Fibroblast of skin of left biceps (primary cell): ENCODE data around the gene SUOX.
"Not testable (repeated sequence)": the region's sequence is repeated elsewhere in the genome, so short reads cannot be mapped to it uniquely, and the experiment has no call there.

ENCODE experiments used
- DNase-seq, 2 experiments: peaks; one replicate each; pipeline ENCODE4 v3.0.0-alpha.2; 2013; ENCODE audit warnings: low read depth in 2 of 2

SUOX gene

GRCh38 chr12:55996715-55997534 is at the start of gene SUOX:
TSS of gene SUOX (plus strand) at chr12:55997276. CDS start at chr12:56002222, 4,946 bp downstream.
- peak; percentile 64 to 67 for DNase-seq

- no peak for DNase-seq
Observed at GRCh38 chr12:55955344-55955743, 41.7 kb upstream of the SUOX start.

DNA sequence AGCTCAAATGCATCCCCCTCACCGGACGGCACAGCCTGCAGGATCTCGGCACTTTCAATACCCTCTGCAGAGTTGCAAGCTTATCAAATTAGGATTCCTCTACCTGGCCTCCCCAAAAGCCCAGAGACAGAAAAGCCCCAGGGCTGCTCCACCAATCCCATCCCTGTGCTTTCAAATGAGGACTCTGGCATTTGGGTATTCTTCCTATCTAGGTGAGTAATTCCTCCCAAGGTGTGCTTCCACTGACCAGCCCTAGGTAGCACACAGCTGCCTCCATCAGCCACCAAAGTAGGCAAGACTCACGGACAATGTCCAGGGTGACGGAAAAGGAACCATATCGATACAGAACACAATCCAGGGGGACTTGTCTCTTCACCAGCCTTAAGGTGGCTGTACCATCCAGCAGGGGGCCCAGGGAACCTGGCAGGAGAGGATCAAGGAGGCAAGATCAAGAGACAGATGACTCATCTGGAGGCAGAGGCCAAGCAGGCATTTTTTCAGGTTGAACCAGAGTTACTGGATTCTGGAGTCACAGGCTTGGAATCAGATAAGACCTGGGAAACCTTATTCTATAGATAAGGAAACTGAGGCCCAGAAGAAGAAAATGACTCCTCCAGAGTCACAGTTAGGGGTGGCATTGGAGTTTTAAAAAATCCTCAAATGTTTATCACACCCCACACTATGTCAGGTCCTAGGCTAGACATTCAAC is 41.1 kb upstream of the SUOX start:
- DNase-seq = no peak

DNA sequence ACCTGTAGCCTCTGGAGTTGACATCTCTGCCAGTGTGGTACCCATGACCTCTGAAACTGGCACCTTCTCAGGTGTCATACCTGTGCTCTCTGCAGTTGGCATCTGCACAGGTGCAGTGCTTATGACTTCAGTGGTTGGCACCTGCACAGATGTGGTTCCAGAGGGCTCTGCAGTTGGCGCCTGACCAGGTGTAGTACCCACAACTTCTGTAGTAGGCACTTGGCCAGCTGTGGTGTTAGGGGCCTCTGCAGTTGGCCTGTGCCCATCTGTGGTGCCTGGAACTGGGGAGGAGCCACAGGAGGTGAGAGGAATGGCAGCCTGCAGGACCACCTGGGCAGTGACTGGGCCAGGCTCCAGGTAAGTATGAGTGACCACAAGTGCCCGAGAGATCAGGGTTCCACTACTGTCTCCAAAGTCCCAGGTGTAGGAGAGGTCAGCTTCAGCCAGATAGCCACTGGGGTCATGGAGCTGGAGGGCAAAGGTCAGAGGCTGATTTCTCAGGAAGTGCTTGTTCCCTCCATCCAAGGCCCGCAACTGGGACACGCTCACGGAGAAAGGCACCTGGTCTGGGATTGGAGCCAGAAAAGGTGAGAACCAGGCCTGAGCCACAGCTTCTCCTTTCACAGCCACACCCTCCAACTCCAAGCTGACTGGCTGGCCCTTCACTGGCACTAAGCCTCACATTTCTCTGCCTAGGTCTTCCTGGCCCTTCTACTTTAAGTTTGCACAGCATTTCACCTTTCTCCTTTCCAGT is 39.8 kb upstream of the SUOX start:
- no peak for DNase-seq

GRCh38 chr12:55963760-55964159 is 33.3 kb upstream of the SUOX start:
- DNase-seq = no peak

DNA sequence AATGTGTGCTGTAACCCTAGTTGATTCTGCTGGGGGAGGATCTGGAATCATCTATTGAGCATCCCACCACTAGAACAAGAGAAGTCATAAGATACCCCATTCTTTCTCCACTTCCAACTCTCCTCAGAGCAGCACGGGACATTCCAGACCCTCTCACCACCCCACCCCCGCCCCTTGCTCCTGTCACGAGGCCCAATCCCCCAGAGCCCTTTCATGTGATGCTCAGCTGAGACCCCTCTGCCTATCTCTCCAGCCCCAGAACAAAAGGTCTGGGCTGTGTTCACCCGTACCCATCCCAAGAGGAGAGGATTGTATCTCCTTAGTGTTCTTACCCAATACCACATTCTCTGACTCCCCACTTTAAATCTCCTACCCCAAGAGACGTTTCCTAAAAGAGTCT is 31.8 kb upstream of the SUOX start:
- DNase-seq = no peak

GRCh38 chr12:55965941-55966407 is 31.1 kb upstream of the SUOX start, which contains the start of gene PMEL:
TSS of gene PMEL (minus strand) at chr12:55966042. CDS start at chr12:55966011, 31 bp downstream.
- no peak for DNase-seq

DNA sequence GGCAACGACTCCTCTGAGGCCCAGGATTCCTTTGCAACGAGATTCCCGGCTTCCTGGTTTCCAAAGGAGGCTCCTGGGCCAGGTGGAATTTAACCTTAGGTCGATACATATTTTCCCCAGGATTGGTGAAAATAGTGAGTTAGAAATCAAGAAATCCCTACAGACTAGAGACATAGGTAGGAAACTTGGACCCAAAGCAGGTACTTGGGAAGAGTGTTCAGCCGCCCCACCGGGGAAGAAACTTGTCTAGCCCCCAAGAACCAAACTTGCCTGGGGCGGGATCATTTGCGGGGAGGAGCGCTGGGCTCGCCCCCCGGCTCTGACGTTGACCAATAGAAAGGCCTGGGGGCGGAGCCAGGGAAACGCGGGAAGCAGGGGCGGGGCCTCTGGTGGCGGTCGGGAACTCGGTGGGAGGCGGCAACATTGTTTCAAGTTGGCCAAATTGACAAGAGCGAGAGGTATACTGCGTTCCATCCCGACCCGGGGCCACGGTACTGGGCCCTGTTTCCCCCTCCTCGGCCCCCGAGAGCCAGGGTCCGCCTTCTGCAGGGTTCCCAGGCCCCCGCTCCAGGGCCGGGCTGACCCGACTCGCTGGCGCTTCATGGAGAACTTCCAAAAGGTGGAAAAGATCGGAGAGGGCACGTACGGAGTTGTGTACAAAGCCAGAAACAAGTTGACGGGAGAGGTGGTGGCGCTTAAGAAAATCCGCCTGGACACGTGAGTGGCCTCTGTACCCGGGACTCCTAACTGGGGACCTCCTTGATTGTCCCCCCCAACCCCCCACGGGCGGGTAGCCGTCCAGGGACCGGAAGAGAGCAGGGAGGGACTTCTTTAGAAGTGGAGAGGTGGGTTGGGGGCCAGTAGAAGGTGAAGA is 30.4 kb upstream of the SUOX start, which contains the start of gene CDK2:
CDK2 (plus strand) TSS at position 423 of the 874 bp plus-strand sequence; CDS start at position 602, 179 bp downstream.
- peak; percentile 24 to 36 for DNase-seq

GRCh38 chr12:55969356-55969755 is 27.7 kb upstream of the SUOX start:
- DNase-seq = no peak

GRCh38 chr12:55970775-55971174 is 26.3 kb upstream of the SUOX start:
- DNase-seq = no peak

DNA sequence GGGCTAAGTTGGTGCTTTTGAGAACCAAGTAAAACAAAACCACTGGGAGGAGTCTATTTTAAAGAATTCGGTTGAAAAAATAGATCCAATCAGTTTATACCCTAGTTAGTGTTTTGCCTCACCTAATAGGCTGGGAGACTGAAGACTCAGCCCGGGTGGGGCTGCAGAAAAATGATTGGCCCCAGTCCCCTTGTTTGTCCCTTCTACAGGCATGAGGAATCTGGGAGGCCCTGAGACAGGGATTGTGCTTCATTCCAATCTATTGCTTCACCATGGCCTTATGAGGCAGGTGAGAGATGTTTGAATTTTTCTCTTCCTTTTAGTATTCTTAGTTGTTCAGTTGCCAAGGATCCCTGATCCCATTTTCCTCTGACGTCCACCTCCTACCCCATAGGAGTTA is 25.0 kb upstream of the SUOX start:
- no peak for DNase-seq

DNA sequence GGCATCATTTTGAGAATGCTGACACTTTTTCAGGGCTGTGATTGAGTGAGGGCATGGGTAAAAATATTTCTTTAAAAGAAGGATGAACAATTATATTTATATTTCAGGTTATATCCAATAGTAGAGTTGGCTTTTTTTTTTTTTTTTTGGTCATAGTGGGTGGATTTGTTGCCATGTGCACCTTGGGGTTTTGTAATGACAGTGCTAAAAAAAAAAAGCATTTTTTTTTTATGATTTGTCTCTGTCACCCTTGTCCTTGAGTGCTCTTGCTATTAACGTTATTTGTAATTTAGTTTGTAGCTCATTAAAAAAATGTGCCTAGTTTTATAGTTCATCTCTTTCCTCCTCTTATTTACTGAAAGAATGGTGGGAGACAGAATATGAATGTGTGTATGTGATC is 24.6 kb upstream of the SUOX start:
- DNase-seq = no peak

DNA sequence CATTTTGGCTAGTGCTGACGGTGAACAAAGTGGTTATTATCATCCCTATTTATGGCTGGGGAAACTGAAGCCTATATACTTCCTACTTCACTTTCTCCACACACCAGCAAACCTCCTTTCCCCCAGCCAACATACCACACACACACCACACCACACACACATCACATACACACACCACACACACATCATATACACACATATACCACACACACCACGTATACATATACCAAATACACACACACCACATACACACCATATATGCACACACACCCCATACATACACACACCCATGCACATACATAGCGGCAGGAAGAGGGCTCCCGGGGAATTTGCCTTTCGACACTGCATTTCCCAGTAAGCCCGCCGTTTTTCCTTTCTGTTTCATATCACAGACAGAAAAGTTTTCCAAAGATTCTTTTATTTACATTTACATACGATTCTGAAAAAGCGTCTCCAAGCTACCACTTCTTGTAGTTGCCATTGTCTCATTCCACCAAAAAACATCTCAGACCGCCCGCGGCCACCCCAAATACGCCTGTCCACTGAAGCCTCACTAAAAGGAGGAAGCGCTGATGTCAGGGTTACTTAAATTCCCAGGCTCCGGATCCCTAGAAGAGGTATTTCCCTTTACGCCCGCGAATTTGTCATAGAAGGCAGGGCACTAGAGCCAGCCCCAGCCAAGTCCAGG is 24.0 kb upstream of the SUOX start:
- peak in 1 of 2 experiments; percentile 10 for DNase-seq

GRCh38 chr12:55973599-55974307 is 23.3 kb upstream of the SUOX start, which contains the start of gene RAB5B:
TSS of gene RAB5B (plus strand) at chr12:55974078. CDS start at chr12:55986961, 12,883 bp downstream.
- peak; percentile 100 for DNase-seq

GRCh38 chr12:55974308-55974730 is 22.8 kb upstream of the SUOX start:
- no peak for DNase-seq

GRCh38 chr12:55978393-55978792 is 18.7 kb upstream of the SUOX start:
- DNase-seq = no peak

DNA sequence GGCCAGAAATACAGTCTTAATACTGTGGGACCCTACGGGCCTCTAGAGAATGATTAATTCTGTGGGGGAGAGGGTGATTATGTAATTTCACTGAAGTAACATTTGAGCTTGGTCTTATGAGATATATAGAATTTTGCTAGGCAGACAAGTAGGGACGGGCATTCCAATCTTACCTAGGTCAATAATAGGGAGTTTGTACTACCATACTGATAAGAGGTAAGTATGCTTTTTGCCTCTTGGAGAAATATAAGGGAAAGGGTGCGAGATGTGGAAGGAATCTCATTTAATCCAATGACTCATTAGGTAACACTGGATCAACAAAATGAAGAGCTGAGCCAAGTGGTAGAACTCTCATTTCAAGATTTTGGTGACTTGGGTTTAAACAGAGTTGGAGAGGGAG is 18.0 kb upstream of the SUOX start:
- DNase-seq = no peak

- DNase-seq = not testable (repeated sequence)
Observed at GRCh38 chr12:55981882-55982281, 15.2 kb upstream of the SUOX start.

GRCh38 chr12:55982319-55982936 is 14.6 kb upstream of the SUOX start:
- no peak for DNase-seq
